Left renal cortex interstitium (tissue), 4 donors: ENCODE measurements around the gene MYOM3. TPM values are rescaled to one million over a fixed set of nuclear protein-coding genes. Genes with fewer than 3 reads are reported as not detected.
"Not testable (repeated sequence)": the region's sequence is repeated elsewhere in the genome, so short reads cannot be mapped to it uniquely, and the experiment has no call there.

Experiments used
- DNase-seq, 4 donors: peaks; one replicate each; pipeline ENCODE4 v3.0.0-alpha.2; 2013; ENCODE audit warnings: low read depth in 4 of 4, low spot score in 2 of 4, missing footprints in 1 of 4
- polyA plus RNA-seq, 4 donors: library from polyadenylated mRNA; unstranded; fragments of 120-200 nt; gene quantifications; one replicate each; pipeline ENCODE4 v1.2.1, GENCODE V29; 2013; ENCODE audit not compliant: insufficient read length in 4 of 4

Gene MYOM3
- polyA plus RNA-seq, 4 donors = 20.3 to 27.0 (median 24.1) TPM

DNA sequence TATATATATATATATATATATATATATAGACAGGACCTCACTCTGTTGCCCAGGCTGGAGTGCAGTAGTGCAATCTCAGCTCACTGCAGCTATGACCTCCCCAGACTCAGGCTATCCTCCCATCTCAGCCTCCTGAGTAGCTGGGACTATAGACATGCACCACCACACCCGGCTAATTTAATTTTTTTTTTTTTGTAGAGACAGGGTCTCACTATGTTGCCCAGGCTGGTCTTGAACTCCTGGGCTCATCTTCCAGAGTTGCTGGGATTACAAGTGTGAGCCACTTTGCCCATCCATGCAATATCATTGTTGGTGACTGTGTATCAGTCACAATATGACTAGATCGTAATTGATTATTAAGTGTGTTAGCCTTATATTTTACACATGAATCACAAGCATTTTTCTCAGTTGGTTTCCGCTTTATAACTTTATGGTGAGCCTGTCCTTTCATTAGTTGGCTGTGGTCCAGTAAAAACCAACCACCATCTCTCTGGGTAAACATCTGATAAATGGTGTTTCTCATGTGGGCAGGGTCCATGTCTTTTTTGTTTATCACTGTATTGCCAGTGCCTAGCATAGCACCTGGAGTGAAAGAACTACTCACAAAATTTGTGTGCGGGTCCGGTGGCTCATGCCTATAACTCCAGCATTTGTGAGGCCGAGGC, 63.6 kb downstream of the MYOM3 start:
- no peak for DNase-seq

- DNase-seq = no peak
Observed at GRCh38 chr1:24047110-24047477, 64.8 kb downstream of the MYOM3 start.

GRCh38 chr1:24045771-24046170, 66.2 kb downstream of the MYOM3 start:
- no peak for DNase-seq

- DNase-seq = not testable (repeated sequence)
Observed at GRCh38 chr1:24044672-24045071, 67.3 kb downstream of the MYOM3 start.

DNA sequence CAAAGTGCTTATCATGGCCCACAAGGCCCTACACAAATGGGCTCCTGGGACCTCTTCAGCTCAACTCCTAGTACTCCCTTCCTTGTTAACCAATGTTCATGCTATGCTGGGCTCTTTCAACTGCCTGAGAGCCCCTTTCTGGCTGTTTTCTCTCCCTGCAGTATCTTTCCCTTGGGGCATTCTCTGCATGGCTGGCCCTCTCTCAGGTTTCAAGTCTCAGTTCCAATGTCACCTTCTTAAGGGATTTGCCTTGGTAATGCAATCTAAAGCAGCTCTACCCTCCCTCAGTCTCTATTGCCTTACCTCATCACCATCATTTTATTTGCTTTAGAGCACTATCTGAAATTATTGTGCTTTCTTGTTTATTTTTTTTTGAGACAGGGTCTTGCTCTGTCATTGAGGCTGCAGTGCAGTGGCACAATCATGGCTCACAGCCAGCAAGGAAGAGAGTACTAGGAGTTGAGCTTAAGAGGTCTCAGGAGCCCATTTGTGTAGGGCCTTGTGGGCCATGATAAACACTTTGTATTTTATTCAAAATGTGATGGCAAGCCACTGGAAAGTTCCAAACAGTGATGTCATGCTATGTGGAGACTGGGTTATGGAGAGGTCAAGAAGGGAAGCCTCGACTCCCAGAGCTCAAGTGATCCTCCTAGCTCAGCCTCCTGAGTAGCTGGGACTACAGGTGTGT, 68.4 kb downstream of the MYOM3 start:
- DNase-seq = no peak

DNA sequence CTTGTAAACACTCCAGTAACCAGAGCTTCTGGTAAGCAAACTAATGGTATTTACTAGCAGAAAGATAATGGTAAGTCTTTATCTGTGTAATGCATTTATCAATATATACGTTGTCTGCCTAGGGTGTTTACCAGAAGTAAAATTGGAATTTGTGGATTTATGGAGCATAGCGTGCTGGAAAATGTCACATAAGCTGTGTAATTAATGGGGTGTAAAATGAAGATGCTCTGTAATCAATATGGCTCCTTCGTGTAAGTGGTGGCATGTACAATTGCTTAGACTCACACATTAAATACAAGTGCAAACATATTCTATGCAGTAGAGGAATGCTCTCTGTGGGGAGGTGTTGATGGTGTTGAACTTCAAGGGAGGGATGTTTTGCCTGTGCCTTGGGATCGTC, 69.6 kb downstream of the MYOM3 start:
- DNase-seq = no peak

- no peak for DNase-seq
Observed at GRCh38 chr1:24036088-24036487, 75.8 kb downstream of the MYOM3 start.

- DNase-seq = no peak
Observed at GRCh38 chr1:24032981-24033380, 79.0 kb downstream of the MYOM3 start.

DNA sequence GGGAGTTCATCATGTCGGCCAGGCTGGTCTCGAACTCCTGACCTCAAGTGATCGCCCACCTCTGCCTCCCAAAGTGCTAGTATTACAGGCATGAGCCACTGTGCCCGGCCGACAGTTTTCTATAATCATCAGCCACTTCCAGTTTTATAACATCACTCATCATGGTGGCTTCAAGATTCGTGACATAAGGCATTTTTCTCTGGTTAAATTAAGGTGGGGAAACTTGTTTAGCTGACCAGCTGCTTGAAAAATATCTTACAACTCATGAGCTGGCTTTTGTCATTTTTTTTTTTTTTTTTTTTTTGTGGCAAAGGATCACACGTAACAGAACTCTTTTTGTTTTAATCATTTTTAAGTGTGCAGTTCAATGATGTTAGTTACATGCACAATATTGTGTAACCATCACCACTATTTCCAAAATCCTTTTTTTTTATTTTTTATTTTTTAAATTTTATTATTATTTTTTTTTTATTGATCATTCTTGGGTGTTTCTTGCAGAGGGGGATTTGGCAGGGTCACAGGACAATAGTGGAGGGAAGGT, 80.9 kb downstream of the MYOM3 start:
- not testable (repeated sequence) for DNase-seq

- no peak for DNase-seq
Observed at GRCh38 chr1:24027838-24028468, 84.0 kb downstream of the MYOM3 start.

GRCh38 chr1:24022581-24023361, 89.2 kb downstream of the MYOM3 start:
- DNase-seq = no peak

GRCh38 chr1:24021403-24022266, 90.3 kb downstream of the MYOM3 start:
- DNase-seq = no peak

GRCh38 chr1:24020470-24020869, 91.5 kb downstream of the MYOM3 start:
- no peak for DNase-seq

DNA sequence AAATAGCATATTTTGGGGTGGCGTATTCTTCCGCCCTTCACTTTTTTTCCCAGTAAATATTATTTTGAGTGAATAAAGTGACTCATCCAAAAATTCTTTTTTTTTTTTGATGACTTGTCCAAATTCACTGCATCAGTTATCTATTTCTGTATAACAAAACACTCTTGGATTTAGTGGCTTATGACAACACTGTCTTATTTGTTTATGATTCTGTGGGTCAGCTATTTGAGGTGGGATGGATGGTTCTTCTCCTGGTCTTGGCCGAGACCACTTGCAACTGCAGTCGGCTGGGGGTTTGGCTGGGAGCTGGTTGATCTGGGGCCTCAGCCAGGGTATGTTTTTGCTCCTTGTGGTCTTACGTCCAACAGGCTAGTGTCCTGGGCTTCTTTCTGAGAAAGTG, 91.9 kb downstream of the MYOM3 start:
- no peak for DNase-seq

DNA sequence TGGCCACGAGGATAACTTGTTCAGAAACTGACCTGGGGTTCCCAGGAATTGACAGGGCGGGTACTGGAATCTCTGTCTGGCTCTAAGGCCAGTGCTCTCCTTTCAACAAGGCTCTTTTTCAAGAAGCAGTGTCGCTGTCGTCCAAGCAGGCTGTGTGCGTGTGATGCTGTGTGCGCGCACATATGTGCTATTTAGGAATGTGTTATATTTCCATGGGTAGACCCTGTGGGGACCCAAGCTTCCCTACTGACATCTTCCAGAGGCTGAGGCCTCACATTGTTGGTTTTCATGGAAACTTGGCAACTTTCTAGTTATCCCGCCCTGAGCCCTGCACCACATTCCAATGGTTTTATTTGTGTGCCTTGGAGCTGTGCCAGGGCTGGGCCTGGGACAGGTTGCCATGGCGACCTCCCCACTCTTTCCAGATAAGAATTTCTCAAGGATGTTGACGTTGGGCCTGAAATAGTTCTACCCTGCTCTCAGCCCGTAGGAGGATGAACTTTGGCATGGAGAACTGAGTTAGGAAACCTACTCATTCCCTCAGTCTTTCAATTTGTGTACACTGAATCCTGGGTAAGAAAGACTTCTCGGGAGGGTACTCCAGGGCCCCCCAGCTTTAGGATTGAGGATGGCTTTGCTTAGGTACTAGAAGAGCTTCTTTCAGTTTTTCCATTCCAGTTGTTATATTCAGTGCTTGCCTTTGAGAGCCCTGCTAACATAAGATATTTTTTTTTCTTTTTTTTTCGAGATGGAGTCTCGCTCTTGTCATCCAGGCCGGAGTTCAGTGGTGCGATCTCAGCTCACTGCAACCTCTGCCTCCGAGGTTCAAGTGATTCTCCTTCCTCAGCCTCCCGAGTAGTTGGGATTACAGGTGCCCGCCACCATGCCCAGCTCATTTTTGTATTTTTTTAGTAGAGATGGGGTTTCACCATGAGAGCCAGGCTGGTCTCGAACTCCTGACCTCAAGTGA, 93.0 kb downstream of the MYOM3 start:
- DNase-seq = peak; percentile 88 to 96 (median 94)

DNA sequence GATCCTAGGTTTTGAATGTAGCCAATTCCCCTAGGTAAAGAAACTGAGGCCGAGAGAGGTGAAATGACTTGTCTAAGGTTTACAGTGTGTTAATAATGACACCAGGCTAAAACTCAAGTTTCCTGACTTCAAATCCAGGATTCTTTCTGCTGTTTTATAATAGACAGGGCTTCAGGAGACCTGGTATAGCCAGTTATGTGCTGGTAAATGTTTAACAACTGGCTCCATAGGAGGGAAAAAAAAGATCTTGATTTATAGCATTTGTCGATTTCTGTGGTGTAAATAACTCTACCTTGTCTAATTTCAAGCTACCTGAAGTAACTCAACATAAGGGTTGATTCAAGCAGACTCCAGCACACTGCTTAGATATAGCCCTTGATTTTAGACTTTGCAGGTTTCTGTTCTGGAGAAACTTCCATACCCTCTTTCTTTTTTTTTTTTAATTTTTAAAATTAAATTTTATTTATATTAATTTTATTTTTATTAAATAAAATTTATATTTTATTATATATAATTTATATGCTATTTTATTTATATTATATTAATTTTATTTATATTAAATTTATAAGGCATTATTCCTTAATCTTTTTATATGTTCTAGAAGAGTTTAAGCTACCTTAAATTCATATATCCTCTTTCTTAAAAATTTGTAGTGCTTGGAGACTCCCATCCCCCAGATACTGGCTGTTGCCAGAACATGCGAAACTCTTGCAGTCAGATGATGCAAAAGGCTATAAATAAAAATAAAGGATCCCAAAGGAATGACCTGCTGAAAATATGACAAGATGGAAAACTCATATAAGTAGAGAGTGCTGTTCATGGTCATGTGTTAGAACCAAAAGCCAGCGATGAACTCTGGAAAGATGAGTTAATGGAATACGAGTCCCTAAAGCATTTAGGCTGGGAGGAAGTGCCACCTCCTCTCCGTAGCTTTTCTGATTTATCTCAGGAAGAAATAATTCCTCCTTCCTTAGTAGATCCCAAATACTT, 96.4 kb downstream of the MYOM3 start:
- no peak for DNase-seq

GRCh38 chr1:24012878-24013277, 99.1 kb downstream of the MYOM3 start:
- DNase-seq = not testable (repeated sequence)

DNA sequence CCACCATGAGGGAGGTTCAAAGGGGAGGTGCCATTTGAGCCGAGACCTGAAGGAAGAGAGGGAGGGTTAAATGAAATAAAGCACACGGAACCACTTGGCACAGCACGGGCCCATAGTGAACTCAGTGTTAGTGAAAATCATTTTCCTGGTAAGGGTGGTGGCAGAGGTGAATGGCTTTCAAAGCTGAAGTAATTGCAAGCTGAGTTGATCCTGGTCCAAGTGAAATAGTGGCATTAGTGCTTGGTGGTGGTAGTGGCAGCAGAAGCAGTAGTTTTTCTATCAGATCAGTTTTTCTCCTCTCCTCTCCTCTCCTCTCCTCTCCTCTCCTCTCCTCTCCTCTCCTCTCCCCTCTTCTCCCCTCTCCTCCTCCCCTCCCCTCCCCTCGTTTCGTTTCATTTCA, 101.3 kb downstream of the MYOM3 start:
- DNase-seq = no peak
